Activated T-cell treated with anti-CD3 and anti-CD28 coated beads, Interleukin-2, amount 50 U/mL, for 4 hours (primary cell): ENCODE results near the gene MAP2. TPM values are rescaled to one million over a fixed set of nuclear protein-coding genes. Genes with fewer than 3 reads are reported as not detected.

Experiments used
- ATAC-seq, 2 donors: fragments of 200-7000 bp; cut with Tn5 transposase; one replicate each; pipeline ENCODE4 v1.10.0; 2021
- DNase-seq: peaks from one replicate; pipeline ENCODE4 v3.0.0-alpha.2; 2020
- H3K27me3 Mint-ChIP-seq: one replicate; pipeline ENCODE4 v1.8.0; 2021; ENCODE audit warnings: low read depth, mixed read lengths
- H3K36me3 Mint-ChIP-seq: one replicate; pipeline ENCODE4 v1.8.0; 2022; ENCODE audit warnings: mixed read lengths; ENCODE audit not compliant: insufficient read depth
- H3K4me1 Mint-ChIP-seq: one replicate; pipeline ENCODE4 v1.8.0; 2021; ENCODE audit warnings: low read depth, mixed read lengths
- H3K4me3 Mint-ChIP-seq: one replicate; pipeline ENCODE4 v1.8.0; 2021; ENCODE audit warnings: mild to moderate bottlenecking, moderate library complexity, mixed read lengths
- H3K9me3 Mint-ChIP-seq: one replicate; pipeline ENCODE4 v1.8.0; 2021; ENCODE audit warnings: mixed read lengths
- total RNA-seq, 3 donors: library from RNA; stranded (reverse); gene quantifications; one replicate each; pipeline ENCODE4 v1.2.1, GENCODE V29; 2021

Gene MAP2
- total RNA-seq, 3 donors from 2014 or later = 0.24 TPM; not detected in 2

DNA sequence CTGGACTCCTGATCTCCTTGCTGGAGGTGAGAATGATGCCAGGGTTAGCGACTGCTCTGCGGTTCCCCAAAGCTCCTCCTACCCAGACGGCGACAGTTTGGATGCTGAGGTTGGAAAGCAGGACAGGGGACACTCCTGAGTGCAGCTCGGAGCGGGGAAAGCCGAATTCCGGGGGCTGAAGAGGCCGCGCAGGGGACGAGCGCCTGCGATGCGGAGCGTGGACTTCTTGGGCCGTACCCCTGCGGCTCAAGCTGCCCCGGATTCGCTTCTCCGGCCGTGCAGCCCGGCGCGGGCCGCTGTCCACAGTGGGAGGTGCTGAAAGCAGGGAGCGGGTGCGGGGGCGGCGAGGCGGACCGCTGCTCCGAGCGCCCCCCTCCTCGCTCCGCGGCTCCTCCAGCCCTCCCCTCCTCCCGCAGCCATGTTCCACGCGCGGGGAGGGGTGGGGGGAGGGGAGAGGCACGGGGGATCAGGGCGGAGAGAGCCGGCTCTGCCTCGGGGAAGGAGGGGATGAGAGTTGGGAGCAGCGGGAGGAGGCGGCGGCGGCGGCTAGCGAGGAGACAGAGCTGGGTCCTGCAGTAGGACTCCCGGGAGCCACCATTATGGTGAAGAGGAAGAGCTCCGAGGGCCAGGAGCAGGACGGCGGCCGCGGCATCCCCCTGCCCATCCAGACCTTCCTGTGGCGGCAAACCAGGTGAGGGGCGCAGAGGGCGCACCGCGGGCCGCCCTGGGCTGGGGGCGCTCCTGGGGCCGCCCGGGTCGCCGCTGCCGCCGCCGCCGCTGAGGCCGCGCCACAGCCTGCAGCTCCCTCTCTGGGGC lies 347.8 kb downstream of the MAP2 start, which contains the start of gene UNC80:
UNC80 (plus strand) TSS at position 359 of the 816 bp plus-strand sequence; CDS start at position 600, 241 bp downstream.
- H3K36me3 Mint-ChIP-seq = no peaks in the 10 kb centered on the region
- peaks cover 24% of the 10 kb centered on the region for H3K27me3 Mint-ChIP-seq
- no peak within 1 kb of the TSS for H3K4me3 Mint-ChIP-seq
- no peak for DNase-seq
- H3K9me3 Mint-ChIP-seq = no peaks in the 10 kb centered on the region
- peaks cover 4% of the 10 kb centered on the region for H3K4me1 Mint-ChIP-seq
- ATAC-seq = no peak

DNA sequence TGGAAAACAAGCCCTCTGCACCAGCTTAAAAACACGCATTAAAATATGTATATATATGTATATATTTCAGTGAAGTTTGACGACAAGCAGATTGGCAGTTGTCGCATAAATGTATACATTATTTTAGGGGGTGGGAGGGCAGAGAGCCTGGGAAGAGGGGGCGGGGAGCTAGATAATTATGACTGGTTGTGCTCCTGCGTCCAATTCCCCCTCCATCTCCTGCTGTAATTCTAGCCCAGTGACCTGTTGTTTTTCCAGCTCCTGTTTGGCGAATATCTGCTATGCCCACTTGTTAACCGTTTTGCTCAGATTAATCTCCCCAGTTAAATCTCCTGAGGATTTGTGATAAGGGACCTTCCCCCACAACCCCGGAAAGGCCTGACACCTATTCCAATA lies 348.4 kb downstream of the MAP2 start:
- Mint-ChIP-seq H3K9me3 (no peaks in the 10 kb centered on the region), H3K36me3 (no peaks in the 10 kb centered on the region), H3K4me1 (peaks cover 4% of the 10 kb centered on the region), H3K27me3 (peaks cover 24% of the 10 kb centered on the region), H3K4me3 (no peak overlapping the region)
- ATAC-seq = no peak
- DNase-seq = no peak

DNA sequence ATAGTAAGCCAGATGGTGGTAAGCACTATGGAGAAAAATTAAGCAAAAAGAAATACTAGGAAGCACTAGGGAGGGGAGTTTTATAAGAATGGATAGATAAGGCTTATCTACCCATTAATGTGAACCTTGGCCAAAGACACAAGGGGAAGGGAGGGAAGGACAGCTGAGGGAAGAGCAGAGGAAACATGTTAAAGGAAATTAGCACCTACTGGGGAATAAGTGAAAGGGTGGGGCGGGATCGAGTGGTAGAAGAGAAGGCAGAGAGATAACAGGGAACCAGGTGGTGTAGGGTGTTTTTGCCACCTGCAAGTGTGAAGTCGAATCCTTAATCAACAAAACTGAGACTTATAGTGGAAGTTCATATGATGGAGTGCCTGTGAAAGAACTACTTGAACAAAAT lies 349.5 kb downstream of the MAP2 start:
- H3K27me3 Mint-ChIP-seq = peaks cover 22% of the 10 kb centered on the region
- H3K9me3 Mint-ChIP-seq = no peaks in the 10 kb centered on the region
- ATAC-seq (no peak), DNase-seq (no peak)
- H3K4me3 Mint-ChIP-seq = no peak overlapping the region
- peaks cover 4% of the 10 kb centered on the region for H3K4me1 Mint-ChIP-seq
- no peaks in the 10 kb centered on the region for H3K36me3 Mint-ChIP-seq
